ENCODE measurements around the gene TWF1.

Gene TWF1

GRCh38 chr12:43744826-43745225, 61.3 kb downstream of the TWF1 start:
- no peak for TF ChIP-seq CTCF (IDR thresholded peaks at IDR 0.05; ENCODE audit: insufficient read depth, low read length, poor library complexity, severe bottlenecking)
- H3K36me3 ChIP-seq (ENCODE audit: control insufficient read depth, insufficient read depth, low read length) = peaks cover 2% of the 10 kb centered on the region
- H3K4me3 ChIP-seq (replicated peaks; ENCODE audit: low read depth, low read length) = no peak overlapping the region
- no peaks in the 10 kb centered on the region for H3K27me3 ChIP-seq (replicated peaks; ENCODE audit: control insufficient read depth, insufficient read depth, low read length)
- DNase-seq (ENCODE audit: extremely low read depth, insufficient read length) = no peak

Data from GM06990 (cell line).